Prostate gland (tissue), 2 donors: ENCODE measurements around the gene TEX54.

Experiments
- CTCF ChIP-seq, 4 experiments: fragments of 200-600 bp in 2 of 4; fragments of 450-650 bp in 2 of 4; sonication (generic) in 2 of 4; IDR thresholded peaks; 1 replicate in 3 of 4; 2 replicates in 1 of 4; pipeline ENCODE4 v1.5.1; 2016 to 2019; ENCODE audit warnings: antibody characterized with exemption in 4 of 4, mild to moderate bottlenecking in 2 of 4, moderate library complexity in 2 of 4
- POLR2A ChIP-seq: fragments of 450-650 bp; IDR thresholded peaks from one replicate; pipeline ENCODE4 v1.6.1; 2016; ENCODE audit warnings: antibody characterized with exemption, mild to moderate bottlenecking
- POLR2AphosphoS5 ChIP-seq: sonication (generic); formaldehyde crosslinking; IDR thresholded peaks from one replicate; pipeline ENCODE4 v1.6.1; 2017; ENCODE audit warnings: antibody characterized with exemption

- TF ChIP-seq POLR2A (no peak), CTCF (IDR thresholded peaks at IDR 0.05) (no peak), POLR2AphosphoS5 (peak; percentile 69)
These were observed 24.9 kb upstream of the TEX54 start for GRCh38 chr11:62857541-62857982.
